ENCODE results near the gene RSPO1. TPM values are rescaled to one million over a fixed set of nuclear protein-coding genes. Genes with fewer than 3 reads are reported as not detected.
A peak's percentile ranks its signal among the peaks of the same experiment; 100 is the strongest.

The RSPO1 gene
- total and polyA plus RNA-seq, 5 experiments from 2014 or later, result 0.06 TPM; not detected in 4

- POLR2A ChIA-PET, result no interaction called here
- H3K27ac Mint-ChIP-seq, result peak overlapping the region in 1 of 10 donors; percentile 34
Measured at GRCh38 chr1:37574834-37575480, 59.7 kb downstream of the RSPO1 start.

GRCh38 chr1:37570528-37571334, 64.0 kb downstream of the RSPO1 start:
- H3K4me1 Mint-ChIP-seq, result no peaks in the 10 kb centered on the region
- peaks cover 0 to 98% (median 29%) of the 10 kb centered on the region in 3 donors for H3K36me3 Mint-ChIP-seq
- H3K27ac Mint-ChIP-seq, result peak overlapping the region in 2 of 10 donors; percentile 6 to 72
- no peak for DNase-seq
- POLR2A ChIA-PET, result no interaction called here
- no peaks in the 10 kb centered on the region for H3K9me3 Mint-ChIP-seq
- ATAC-seq, result no peak
- H3K27me3 Mint-ChIP-seq, result no peaks in the 10 kb centered on the region
- H3K4me3 Mint-ChIP-seq, result no peak overlapping the region

More at GRCh38 chr1:37574834-37575480, 59.7 kb downstream of the RSPO1 start:
- H3K27me3 Mint-ChIP-seq, result no peaks in the 10 kb centered on the region
- H3K9me3 Mint-ChIP-seq, result no peaks in the 10 kb centered on the region
- H3K4me1 Mint-ChIP-seq, result no peaks in the 10 kb centered on the region
- H3K4me3 Mint-ChIP-seq, result no peak overlapping the region
- ATAC-seq (no peak), DNase-seq (no peak)
- H3K36me3 Mint-ChIP-seq, result peaks cover 6 to 94% (median 24%) of the 10 kb centered on the region in 3 donors

DNA sequence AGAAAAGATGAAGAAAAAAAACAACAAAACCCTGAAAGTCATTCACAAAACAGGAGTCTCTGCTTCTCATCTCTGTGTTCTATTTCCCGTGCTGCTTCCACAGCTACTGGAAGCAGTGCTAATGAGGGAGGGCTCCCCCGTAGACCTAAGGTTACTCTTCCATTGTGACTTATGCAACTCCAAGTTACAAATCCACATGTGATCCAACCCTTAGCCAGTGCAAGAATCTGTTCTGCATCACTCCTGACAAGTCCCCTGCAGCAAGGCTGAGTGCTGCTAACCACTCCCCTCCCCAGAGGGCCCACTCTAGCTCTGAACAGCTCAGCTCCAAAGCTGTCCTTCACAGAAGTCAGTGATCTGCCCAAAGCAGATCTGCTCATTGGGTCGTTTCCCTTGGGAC, 67.7 kb downstream of the RSPO1 start:
- Mint-ChIP-seq H3K4me1 (no peaks in the 10 kb centered on the region), H3K36me3 (peaks cover 0 to 76% (median 23%) of the 10 kb centered on the region in 3 donors), H3K27ac (peak overlapping the region in 3 of 10 donors; percentile 6 to 57 (median 56)), H3K27me3 (no peaks in the 10 kb centered on the region), H3K4me3 (no peak overlapping the region), H3K9me3 (no peaks in the 10 kb centered on the region)
- DNase-seq (no peak), ATAC-seq (no peak)
- POLR2A ChIA-PET, result no interaction called here

DNA sequence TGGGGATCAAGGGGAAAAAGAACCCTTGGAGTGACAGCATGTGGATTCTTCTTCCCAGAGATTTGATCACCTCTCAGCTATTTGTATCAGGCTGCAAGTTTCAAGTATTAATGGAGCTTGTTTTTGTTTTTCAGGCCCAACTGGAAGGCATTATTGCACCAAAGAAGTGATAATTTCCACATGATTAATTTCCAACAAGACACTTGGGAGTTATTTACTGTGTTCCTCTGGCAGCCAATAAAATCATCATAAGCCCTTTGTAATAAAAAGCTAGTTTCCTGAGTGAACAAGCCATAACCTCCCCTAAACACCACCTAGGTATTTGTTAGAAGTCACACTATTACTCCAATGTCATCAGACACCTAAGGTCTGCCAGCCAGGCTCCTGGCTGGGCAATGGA, 69.8 kb downstream of the RSPO1 start:
- POLR2A ChIA-PET, result no interaction called here
- Mint-ChIP-seq H3K27me3 (no peaks in the 10 kb centered on the region), H3K4me1 (no peaks in the 10 kb centered on the region), H3K36me3 (peaks cover 0 to 55% (median 20%) of the 10 kb centered on the region in 3 donors), H3K27ac (peak overlapping the region in 2 of 10 donors; percentile 24 to 57), H3K9me3 (no peaks in the 10 kb centered on the region), H3K4me3 (no peak overlapping the region)
- DNase-seq, result no peak
- ATAC-seq, result no peak

- H3K27me3 Mint-ChIP-seq, result peaks cover 0 to 2% (median 1%) of the 10 kb centered on the region in 5 donors
- no peak overlapping the region for H3K27ac Mint-ChIP-seq
- peaks cover 0 to 2% (median 0%) of the 10 kb centered on the region in 4 donors for H3K4me1 Mint-ChIP-seq
- H3K4me3 Mint-ChIP-seq, result no peak overlapping the region
- POLR2A ChIA-PET, result no interaction called here
- H3K36me3 Mint-ChIP-seq, result peaks cover 0 to 36% (median 8%) of the 10 kb centered on the region in 3 donors
- ATAC-seq (no peak), DNase-seq (no peak)
- no peaks in the 10 kb centered on the region for H3K9me3 Mint-ChIP-seq
Measured at GRCh38 chr1:37562984-37563383, 71.7 kb downstream of the RSPO1 start.

Other genes with a start within 250 kb of the RSPO1 start
- 10 to 100 TPM; 39.5 to 45.3 TPM for gene ZC3H12A, start 160.3 kb downstream of the RSPO1 start, total RNA-seq
- gene ZC3H12A, start 160.3 kb downstream of the RSPO1 start, polyA plus RNA-seq, result 10 to 100 TPM in 1 of 3 donors, 1 to 10 TPM in 2; 1.5 to 10.0 (median 3.1) TPM
- gene MEAF6, start 120.1 kb downstream of the RSPO1 start, total RNA-seq, result 10 to 100 TPM; 93.8 to 99.3 TPM
- gene MEAF6, start 120.1 kb downstream of the RSPO1 start, polyA plus RNA-seq, result 100 to 1,000 TPM; 118 to 184 (median 154) TPM
- 10 to 100 TPM; 36.3 to 36.9 TPM for gene SNIP1, start 80.6 kb downstream of the RSPO1 start, total RNA-seq
- 1 to 10 TPM; 3.6 to 5.5 (median 3.7) TPM for gene SNIP1, start 80.6 kb downstream of the RSPO1 start, polyA plus RNA-seq
- under 1 TPM; 0.49 to 0.60 TPM for gene DNALI1, start 78.0 kb downstream of the RSPO1 start, total RNA-seq
- not detected for gene DNALI1, start 78.0 kb downstream of the RSPO1 start, polyA plus RNA-seq
- gene GNL2, start 39.0 kb downstream of the RSPO1 start, total RNA-seq, result 10 to 100 TPM; 36.7 to 44.2 TPM
- gene GNL2, start 39.0 kb downstream of the RSPO1 start, polyA plus RNA-seq, result 10 to 100 TPM; 45.5 to 60.9 (median 46.2) TPM
- 1 to 10 TPM; 1.0 to 1.4 TPM for gene CDCA8, start 57.6 kb upstream of the RSPO1 start, total RNA-seq
- 1 to 10 TPM in 1 of 3 donors, under 1 TPM in 2; 0.40 to 2.0 (median 0.54) TPM for gene CDCA8, start 57.6 kb upstream of the RSPO1 start, polyA plus RNA-seq
- gene EPHA10, start 130.2 kb upstream of the RSPO1 start, total RNA-seq, result not detected
- not detected for gene EPHA10, start 130.2 kb upstream of the RSPO1 start, polyA plus RNA-seq
- 1 to 10 TPM; 1.0 to 1.1 TPM for gene MANEAL, start 159.0 kb upstream of the RSPO1 start, total RNA-seq
- gene MANEAL, start 159.0 kb upstream of the RSPO1 start, polyA plus RNA-seq, result 1 to 10 TPM in 2 of 3 donors, under 1 TPM in 1; 0.23 to 1.4 (median 1.0) TPM
- gene C1orf122, start 172.9 kb upstream of the RSPO1 start, total RNA-seq, result 10 to 100 TPM; 15.1 to 16.4 TPM
- 10 to 100 TPM; 28.5 to 30.5 (median 29.2) TPM for gene C1orf122, start 172.9 kb upstream of the RSPO1 start, polyA plus RNA-seq
- gene YRDC, start 173.3 kb upstream of the RSPO1 start, total RNA-seq, result 10 to 100 TPM; 16.6 to 18.5 TPM
- gene YRDC, start 173.3 kb upstream of the RSPO1 start, polyA plus RNA-seq, result 10 to 100 TPM; 14.8 to 34.3 (median 23.0) TPM
- gene MTF1, start 224.7 kb upstream of the RSPO1 start, total RNA-seq, result 10 to 100 TPM; 26.6 to 28.1 TPM
- gene MTF1, start 224.7 kb upstream of the RSPO1 start, polyA plus RNA-seq, result 10 to 100 TPM; 10.3 to 23.1 (median 14.5) TPM

All from naive thymus-derived CD8-positive, alpha-beta T cell (primary cell).